Neuronal stem cell (in vitro differentiated cells): ENCODE measurements around the gene A4GALT.
A peak's percentile ranks its signal among the peaks of the same experiment; 100 is the strongest.
"Not testable (repeated sequence)": the region's sequence is repeated elsewhere in the genome, so short reads cannot be mapped to it uniquely, and the experiment has no call there.

Experiments used
- DNase-seq: peaks from one replicate; pipeline ENCODE4 v3.0.0-alpha.2; 2013; ENCODE audit warnings: low spot score
- H2AFZ ChIP-seq: one replicate; pipeline ENCODE4 v1.6.1; 2013; ENCODE audit warnings: mild to moderate bottlenecking, low read length, inconsistent platforms
- H2AK5ac ChIP-seq: 2 replicates; pipeline ENCODE4 v1.6.1; 2013; ENCODE audit warnings: low read depth, mild to moderate bottlenecking, inconsistent platforms, low read length, moderate library complexity, mixed read lengths
- H2BK120ac ChIP-seq: 2 replicates; pipeline ENCODE4 v1.6.1; 2013; ENCODE audit warnings: low read depth, mild to moderate bottlenecking, inconsistent platforms, low read length, moderate library complexity, mixed read lengths
- H2BK12ac ChIP-seq: one replicate; pipeline ENCODE4 v1.6.1; 2013; ENCODE audit warnings: low read length, inconsistent platforms
- H2BK15ac ChIP-seq: 2 replicates; pipeline ENCODE4 v1.6.1; 2013; ENCODE audit warnings: mild to moderate bottlenecking, low read length, inconsistent platforms, mixed read lengths
- H2BK5ac ChIP-seq: one replicate; pipeline ENCODE4 v1.6.1; 2013; ENCODE audit warnings: inconsistent platforms, mild to moderate bottlenecking, low read length, moderate library complexity
- H3K14ac ChIP-seq: one replicate; pipeline ENCODE4 v1.6.1; 2013; ENCODE audit warnings: low read length, inconsistent platforms
- H3K18ac ChIP-seq: 2 replicates; pipeline ENCODE4 v1.6.1; 2013; ENCODE audit warnings: low read length, inconsistent platforms
- H3K23ac ChIP-seq: 2 replicates; pipeline ENCODE4 v1.6.1; 2013; ENCODE audit warnings: low read depth, mild to moderate bottlenecking, mixed read lengths, low read length, inconsistent platforms; ENCODE audit not compliant: poor library complexity
- H3K27ac ChIP-seq: replicated peaks from 3 replicates; pipeline ENCODE4 v1.5.1; 2013; ENCODE audit warnings: low read length, inconsistent platforms
- H3K27me3 ChIP-seq, 3 experiments: 2 replicates each; pipeline ENCODE4 v1.6.1; 2013; ENCODE audit warnings: low read length in 3 of 3, mild to moderate bottlenecking in 2 of 3, inconsistent platforms in 1 of 3, low read depth in 1 of 3, mixed read lengths in 1 of 3, moderate library complexity in 1 of 3; ENCODE audit not compliant: control insufficient read depth in 3 of 3, insufficient read depth in 3 of 3
- H3K36me3 ChIP-seq, 2 donors: replicated peaks in 1 of 2; 2 replicates each; pipeline ENCODE4 v1.6.1; 2013; ENCODE audit warnings: low read length in 2 of 2; ENCODE audit not compliant: control insufficient read depth in 2 of 2, insufficient read depth in 2 of 2
- H3K4ac ChIP-seq: 2 replicates; pipeline ENCODE4 v1.6.1; 2013; ENCODE audit warnings: inconsistent platforms, mild to moderate bottlenecking, low read length, moderate library complexity
- H3K4me1 ChIP-seq, 2 donors: 1 replicate in 1 of 2; 2 replicates in 1 of 2; pipeline ENCODE4 v1.6.1; 2013; ENCODE audit warnings: low read length in 2 of 2, low read depth in 1 of 2; ENCODE audit not compliant: control insufficient read depth in 2 of 2, insufficient read depth in 1 of 2
- H3K4me2 ChIP-seq: one replicate; pipeline ENCODE4 v1.6.1; 2013; ENCODE audit warnings: mild to moderate bottlenecking, low read length, inconsistent platforms; ENCODE audit not compliant: insufficient read depth, poor library complexity, severe bottlenecking
- H3K4me3 ChIP-seq, 2 donors: 2 replicates each; pipeline ENCODE4 v1.5.1; 2013; ENCODE audit warnings: low read length in 2 of 2, mild to moderate bottlenecking in 2 of 2, inconsistent platforms in 1 of 2, moderate library complexity in 1 of 2
- H3K79me1 ChIP-seq: one replicate; pipeline ENCODE4 v1.6.1; 2013; ENCODE audit warnings: low read depth, mild to moderate bottlenecking, inconsistent platforms, low read length, moderate library complexity
- H3K9ac ChIP-seq: one replicate; pipeline ENCODE4 v1.6.1; 2013; ENCODE audit warnings: mild to moderate bottlenecking, low read depth, low read length, inconsistent platforms; ENCODE audit not compliant: poor library complexity
- H3K9me3 ChIP-seq, 2 donors: replicated peaks in 1 of 2; 2 replicates each; pipeline versions ENCODE3 to v1.6.1; 2013; ENCODE audit warnings: low read length in 2 of 2, mild to moderate bottlenecking in 2 of 2, inconsistent platforms in 1 of 2, low read depth in 1 of 2, mixed read lengths in 1 of 2, moderate library complexity in 1 of 2; ENCODE audit not compliant: control insufficient read depth in 2 of 2, insufficient read depth in 1 of 2
- H4K8ac ChIP-seq: one replicate; pipeline ENCODE4 v1.6.1; 2013; ENCODE audit warnings: low read depth, mild to moderate bottlenecking, inconsistent platforms, low read length, moderate library complexity
- H4K91ac ChIP-seq: one replicate; pipeline ENCODE4 v1.6.1; 2013; ENCODE audit warnings: low read length, low read depth, mild to moderate bottlenecking, inconsistent platforms; ENCODE audit not compliant: poor library complexity
- WGBS, 2 donors: extraction: QIAGEN DNeasy Blood & Tissue Kit; methylation state at CpG; one replicate each; pipeline ENCODE4 v1.1.7; 2013; ENCODE audit warnings: missing lambda C conversion rate in 2 of 2, mixed read lengths in 1 of 2; ENCODE audit not compliant: insufficient read length in 2 of 2, insufficient replicate concordance in 1 of 2; ENCODE audit errors: extremely low coverage in 2 of 2; 5-methylcytosine and 5-hydroxymethylcytosine counted together

The A4GALT gene

GRCh38 chr22:42742940-42743339 is 22.3 kb upstream of the A4GALT start:
- no CpG with 5 or more reads among the region's 8 CpGs for WGBS, 2 donors
- peak overlapping the region; percentile 23 for H3K18ac ChIP-seq

GRCh38 chr22:42740320-42740719 is 19.6 kb upstream of the A4GALT start:
- H3K27ac ChIP-seq, H2BK120ac ChIP-seq, H3K4ac ChIP-seq, DNase-seq, H3K79me1 ChIP-seq, H3K4me1 ChIP-seq, H4K91ac ChIP-seq, H3K18ac ChIP-seq, H3K4me3 ChIP-seq, H3K9ac ChIP-seq, H4K8ac ChIP-seq, H2BK15ac ChIP-seq, H3K14ac ChIP-seq, H2AFZ ChIP-seq, H3K36me3 ChIP-seq, H2AK5ac ChIP-seq, H2BK5ac ChIP-seq, H3K23ac ChIP-seq, H2BK12ac ChIP-seq, H3K9me3 ChIP-seq, H3K27me3 ChIP-seq, H3K4me2 ChIP-seq: not testable (repeated sequence)
- no CpG with 5 or more reads among the region's 5 CpGs for WGBS, 2 donors

More at GRCh38 chr22:42742940-42743339, 22.3 kb upstream of the A4GALT start:
- Histone ChIP-seq H3K23ac (no peak overlapping the region), H3K79me1 (peaks cover 2% of the 10 kb centered on the region), H4K8ac (no peak overlapping the region), H3K4me2 (no peak overlapping the region), H2BK120ac (no peak overlapping the region), H3K36me3 (no peaks in the 10 kb centered on the region), H3K27me3 (no peaks in the 10 kb centered on the region), H2AK5ac (no peak overlapping the region), H2BK5ac (no peak overlapping the region), H2BK12ac (no peak overlapping the region), H3K4me3 (no peak overlapping the region), H3K4me1 (peaks cover 7% of the 10 kb centered on the region in 2 donors), H3K27ac (no peak overlapping the region), H2BK15ac (no peak overlapping the region), H3K9me3 (no peaks in the 10 kb centered on the region), H3K4ac (no peak overlapping the region), H2AFZ (peak overlapping the region; percentile 85), H4K91ac (no peak overlapping the region), H3K9ac (no peak overlapping the region), H3K14ac (no peak overlapping the region)
- no peak for DNase-seq

- Histone ChIP-seq H2AFZ (no peak overlapping the region), H3K27me3 (no peaks in the 10 kb centered on the region), H3K4me2 (no peak overlapping the region), H2BK12ac (no peak overlapping the region), H3K79me1 (no peaks in the 10 kb centered on the region), H3K18ac (peak overlapping the region; percentile 44), H3K27ac (no peak overlapping the region), H3K23ac (no peak overlapping the region), H3K4me3 (no peak overlapping the region), H4K91ac (no peak overlapping the region), H2AK5ac (no peak overlapping the region), H3K36me3 (no peaks in the 10 kb centered on the region), H2BK15ac (no peak overlapping the region), H4K8ac (no peak overlapping the region), H3K9me3 (no peaks in the 10 kb centered on the region), H3K4ac (no peak overlapping the region), H3K4me1 (no peaks in the 10 kb centered on the region), H2BK120ac (no peak overlapping the region), H3K9ac (no peak overlapping the region), H3K14ac (no peak overlapping the region), H2BK5ac (no peak overlapping the region)
- DNase-seq = no peak
- no CpG with 5 or more reads among the region's 6 CpGs for WGBS, 2 donors
Measured at GRCh38 chr22:42734406-42734805, 13.7 kb upstream of the A4GALT start.

- not testable (repeated sequence) for H3K14ac ChIP-seq
Measured at GRCh38 chr22:42733394-42733793, 12.7 kb upstream of the A4GALT start.

More at GRCh38 chr22:42733394-42733793, 12.7 kb upstream of the A4GALT start:
- H3K36me3 ChIP-seq, H3K27ac ChIP-seq, H3K9ac ChIP-seq, H3K4me3 ChIP-seq, H3K18ac ChIP-seq, H2AFZ ChIP-seq, DNase-seq, H3K4me2 ChIP-seq, H3K27me3 ChIP-seq, H3K4me1 ChIP-seq, H2BK120ac ChIP-seq, H2BK15ac ChIP-seq, H4K8ac ChIP-seq, H2BK12ac ChIP-seq, H3K9me3 ChIP-seq, H4K91ac ChIP-seq, H3K23ac ChIP-seq, H2AK5ac ChIP-seq, H3K4ac ChIP-seq, H3K79me1 ChIP-seq, H2BK5ac ChIP-seq: not testable (repeated sequence)
- no CpG with 5 or more reads among the region's 3 CpGs for WGBS, 2 donors
